Measurements from ENCODE around the gene RABGAP1L. TPM values are rescaled to one million over a fixed set of nuclear protein-coding genes. Genes with fewer than 3 reads are reported as not detected.
"Not testable (repeated sequence)": the region's sequence is repeated elsewhere in the genome, so short reads cannot be mapped to it uniquely, and the experiment has no call there.

The RABGAP1L gene
- total and polyA plus RNA-seq, 2 of the 4 experiments (the other 2 are of a cell fraction) = 7.9 to 26.7 TPM

- H3K79me1 ChIP-seq (ENCODE audit: low read depth in 1 of 2, low read length in 2 of 2); H3K36me3 ChIP-seq (ENCODE audit: control insufficient read depth, insufficient read depth, low read length); H4K20me1 ChIP-seq (ENCODE audit: insufficient read depth, low read length); BruUV-seq (replicated peaks); dilution Hi-C loops (cut with HindIII; ENCODE audit: low sequenced_read_pairs, unreplicated experiment); H3K9ac ChIP-seq (ENCODE audit: low read depth, low read length); H4K8ac ChIP-seq (ENCODE audit: low read depth in 2 of 2, low read length in 2 of 2); H3K14ac ChIP-seq (replicated peaks; ENCODE audit: low read depth, low read length); H3K4me1 ChIP-seq (ENCODE audit: control insufficient read depth, insufficient read depth, low read length); H3K18ac ChIP-seq (ENCODE audit: low read depth, low read length); ATAC-seq (ENCODE audit: low read depth); H3K56ac ChIP-seq (ENCODE audit: extremely low read depth, insufficient read depth, low read length); in situ Hi-C loops (cut with MboI; ENCODE audit: low sequenced_read_pairs); H2BK20ac ChIP-seq (ENCODE audit: low read depth, low read length); H3K4me2 ChIP-seq (ENCODE audit: low read depth, low read length); H2AFZ ChIP-seq (replicated peaks; ENCODE audit: low read length, poor library complexity); H2BK120ac ChIP-seq (ENCODE audit: low read depth, low read length); H4K91ac ChIP-seq (ENCODE audit: insufficient read depth, low read depth, low read length); H4K5ac ChIP-seq (ENCODE audit: low read depth, low read length); H2BK15ac ChIP-seq (ENCODE audit: low read depth, low read length); H2AK5ac ChIP-seq (ENCODE audit: low read depth, low read length); H3K23ac ChIP-seq (ENCODE audit: low read depth, low read length); DNase-seq; POLR2A ChIA-PET (ENCODE audit: unreplicated experiment); H3K9me1 ChIP-seq (ENCODE audit: insufficient read depth, low read length); H3K4me3 ChIP-seq (ENCODE audit: insufficient read depth, low read depth, low read length); H3K27ac ChIP-seq (ENCODE audit: insufficient read depth, low read length); H2AK9ac ChIP-seq (replicated peaks; ENCODE audit: low read depth, low read length, poor library complexity); H3K27me3 ChIP-seq (ENCODE audit: control insufficient read depth, insufficient read depth, low read length); CTCF ChIA-PET; intact Hi-C loops (cut with micrococcal nuclease); H2BK5ac ChIP-seq (ENCODE audit: low read depth, low read length, poor library complexity, severe bottlenecking); H3K9me3 ChIP-seq (ENCODE audit: control insufficient read depth, insufficient read depth, low read length); H3K4ac ChIP-seq (ENCODE audit: low read depth, low read length): not testable (repeated sequence)
- no CpG with 5 or more reads among the region's 2 CpGs for WGBS, 2 experiments (ENCODE audit: extremely low coverage in 2 of 2, insufficient read length in 1 of 2)
These were observed 490.3 kb downstream of the RABGAP1L start for GRCh38 chr1:174649572-174649971.
